NB4 (cell line): ENCODE measurements around the gene CTSE.

Source experiments
- CTCF ChIP-seq: IDR thresholded peaks from one replicate; pipeline ENCODE4 v1.5.1; 2012; ENCODE audit warnings: low read depth, low read length
- MYC ChIP-seq: IDR thresholded peaks from 2 replicates; pipeline ENCODE4 v1.6.1; 2011; ENCODE audit warnings: low read depth, low read length

GRCh38 chr1:205967554-205968335 lies 56.0 kb downstream of the CTSE start:
- no peak for TF ChIP-seq CTCF
- no peak for TF ChIP-seq MYC
